Measurements from ENCODE around the gene ELF3. TPM values are rescaled to one million over a fixed set of nuclear protein-coding genes. Genes with fewer than 3 reads are reported as not detected.

Gene ELF3
- total RNA-seq, 2 experiments from 2014 or later, result 0.09 to 0.44 TPM

GRCh38 chr1:201985355-201985754 is 25.0 kb upstream of the ELF3 start:
- Histone ChIP-seq H3K79me2 (ENCODE audit: insufficient read depth, low read depth, low read length) (no peaks in the 10 kb centered on the region), H4K20me1 (ENCODE audit: insufficient read depth, low read length) (no peaks in the 10 kb centered on the region), H2AFZ (ENCODE audit: low read length) (no peak overlapping the region), H3K9me3 (ENCODE audit: low read length) (no peaks in the 10 kb centered on the region), H3K4me1 (ENCODE audit: insufficient read depth, low read length, poor library complexity, severe bottlenecking) (peaks cover 12% of the 10 kb centered on the region), H3K9me2 (ENCODE audit: insufficient read depth, low read length) (no peaks in the 10 kb centered on the region), H3K4me2 (ENCODE audit: low read length) (no peak overlapping the region), H3K27ac (ENCODE audit: low read depth, low read length, poor library complexity, severe bottlenecking) (no peak overlapping the region), H3K4me3 (ENCODE audit: low read depth, low read length, poor library complexity, severe bottlenecking) (no peak overlapping the region), H3K36me3 (ENCODE audit: insufficient read depth, low read length) (peaks cover 6% of the 10 kb centered on the region; the same call in 1 of the 2 replicates)
- ChIA-PET POLR2A (interaction anchor here (0.8 to 1.2 kb wide), 3 partner anchors 13 to 195 kb away, joined by 4 to 7 read pairs (median 6); no protein-coding TSS in a partner anchor), CTCF (ENCODE audit: unreplicated experiment) (interaction anchor here (1.0 kb wide), 1 partner anchor 14 kb away, joined by 3 read pairs; no protein-coding TSS in a partner anchor)
- intact Hi-C loops (cut with micrococcal nuclease; ENCODE audit: unreplicated experiment), result no loop called here
- TF ChIP-seq CTCF (conservative IDR thresholded peaks at IDR 0.05; ENCODE audit: low read length) (no peak), EZH2phosphoT487 (IDR thresholded peaks at IDR 0.05; ENCODE audit: borderline replicate concordance, low read depth, low read length) (no peak)
- no peak for DNase-seq (ENCODE audit: low spot score)
- BruUV-seq (replicated peaks), result no TSS peak

GRCh38 chr1:201988601-201989000 is 21.8 kb upstream of the ELF3 start:
- no TSS peak for BruUV-seq (replicated peaks)
- Histone ChIP-seq H3K9me2 (ENCODE audit: insufficient read depth, low read length) (no peaks in the 10 kb centered on the region), H3K36me3 (ENCODE audit: insufficient read depth, low read length) (peaks cover 8% of the 10 kb centered on the region; the same call in 1 of the 2 replicates), H3K27ac (ENCODE audit: low read depth, low read length, poor library complexity, severe bottlenecking) (no peak overlapping the region), H3K79me2 (ENCODE audit: insufficient read depth, low read depth, low read length) (no peaks in the 10 kb centered on the region), H3K9me3 (ENCODE audit: low read length) (no peaks in the 10 kb centered on the region), H2AFZ (ENCODE audit: low read length) (no peak overlapping the region), H3K4me3 (ENCODE audit: low read depth, low read length, poor library complexity, severe bottlenecking) (no peak overlapping the region), H4K20me1 (ENCODE audit: insufficient read depth, low read length) (no peaks in the 10 kb centered on the region), H3K4me1 (ENCODE audit: insufficient read depth, low read length, poor library complexity, severe bottlenecking) (peaks cover under 1% of the 10 kb centered on the region), H3K4me2 (ENCODE audit: low read length) (no peak overlapping the region)
- ChIA-PET CTCF (ENCODE audit: unreplicated experiment) (no interaction called here), POLR2A (interaction anchor here (0.9 kb wide), 1 partner anchor 175 kb away, joined by 5 read pairs; no protein-coding TSS in a partner anchor)
- TF ChIP-seq EZH2phosphoT487 (IDR thresholded peaks at IDR 0.05; ENCODE audit: borderline replicate concordance, low read depth, low read length) (no peak), CTCF (conservative IDR thresholded peaks at IDR 0.05; ENCODE audit: low read length) (no peak)
- intact Hi-C loops (cut with micrococcal nuclease; ENCODE audit: unreplicated experiment), result no loop called here
- no peak for DNase-seq (ENCODE audit: low spot score)

GRCh38 chr1:201989354-201990128 is 20.8 kb upstream of the ELF3 start:
- intact Hi-C loops (cut with micrococcal nuclease; ENCODE audit: unreplicated experiment), result no loop called here
- no peak overlapping the region for H3K4me2 ChIP-seq (ENCODE audit: low read length)
- no peaks in the 10 kb centered on the region for H3K79me2 ChIP-seq (ENCODE audit: insufficient read depth, low read depth, low read length)
- ChIA-PET POLR2A (interaction anchor here (0.9 kb wide), 1 partner anchor 176 kb away, joined by 5 read pairs; no protein-coding TSS in a partner anchor), CTCF (ENCODE audit: unreplicated experiment) (no interaction called here)
- no peaks in the 10 kb centered on the region for H3K9me3 ChIP-seq (ENCODE audit: low read length)
- TF ChIP-seq CTCF (conservative IDR thresholded peaks at IDR 0.05; ENCODE audit: low read length), result no peak
- TF ChIP-seq EZH2phosphoT487 (IDR thresholded peaks at IDR 0.05; ENCODE audit: borderline replicate concordance, low read depth, low read length), result no peak
- H2AFZ ChIP-seq (ENCODE audit: low read length), result no peak overlapping the region
- no peak for DNase-seq (ENCODE audit: low spot score)
- no peaks in the 10 kb centered on the region for H3K4me1 ChIP-seq (ENCODE audit: insufficient read depth, low read length, poor library complexity, severe bottlenecking)
- H3K9me2 ChIP-seq (ENCODE audit: insufficient read depth, low read length), result no peaks in the 10 kb centered on the region
- H3K27ac ChIP-seq (ENCODE audit: low read depth, low read length, poor library complexity, severe bottlenecking), result no peak overlapping the region
- H3K36me3 ChIP-seq (ENCODE audit: insufficient read depth, low read length), result peaks cover 8% of the 10 kb centered on the region; the same call in 1 of the 2 replicates
- no TSS peak for BruUV-seq (replicated peaks)
- H3K4me3 ChIP-seq (ENCODE audit: low read depth, low read length, poor library complexity, severe bottlenecking), result no peak overlapping the region
- no peaks in the 10 kb centered on the region for H4K20me1 ChIP-seq (ENCODE audit: insufficient read depth, low read length)
